GM12801 (cell line): ENCODE measurements around the gene FBN2.

Experiments
- CTCF ChIP-seq: IDR thresholded peaks from one replicate; pipeline ENCODE4 v1.5.1; 2011; ENCODE audit warnings: control low read depth; ENCODE audit not compliant: insufficient read length; ENCODE audit errors: extremely low read depth

Gene FBN2

GRCh38 chr5:128340648-128341047 lies 197.4 kb downstream of the FBN2 start:
- TF ChIP-seq CTCF = no peak

GRCh38 chr5:128339585-128339984 lies 198.5 kb downstream of the FBN2 start:
- TF ChIP-seq CTCF = no peak

- no peak for TF ChIP-seq CTCF
Measured at GRCh38 chr5:128338649-128339048, 199.4 kb downstream of the FBN2 start.

- TF ChIP-seq CTCF = no peak
Measured at GRCh38 chr5:128335339-128335738, 202.7 kb downstream of the FBN2 start.

- TF ChIP-seq CTCF = no peak
Measured at GRCh38 chr5:128334010-128334716, 203.9 kb downstream of the FBN2 start.

- no peak for TF ChIP-seq CTCF
Measured at GRCh38 chr5:128331261-128331660, 206.8 kb downstream of the FBN2 start.

GRCh38 chr5:128329386-128329939 lies 208.6 kb downstream of the FBN2 start:
- TF ChIP-seq CTCF = no peak
